Ovary (tissue), 3 donors: ENCODE results near the gene PSMA2.

Experiments used
- EP300 ChIP-seq: sonication (generic); formaldehyde crosslinking; IDR thresholded peaks from one replicate; pipeline ENCODE4 v1.6.1; 2017; ENCODE audit warnings: antibody characterized with exemption
- POLR2A ChIP-seq: fragments of 450-650 bp; IDR thresholded peaks from one replicate; pipeline ENCODE4 v1.6.1; 2017; ENCODE audit warnings: antibody characterized with exemption, mild to moderate bottlenecking, moderate library complexity
- TF ChIP-seq, protein P1 (sequence below), 3 donors: fragments of 450-650 bp in 2 of 3; fragments of 200-600 bp in 1 of 3; IDR thresholded peaks; one replicate each; pipeline versions ENCODE4 v1.5.1 to v1.8.0; 2016 to 2022; ENCODE audit warnings: antibody characterized with exemption in 3 of 3, mild to moderate bottlenecking in 1 of 3
- donor health status: DM: no; HTN: no; CAD: no.

GRCh38 chr7:42960762-42961161, 28.8 kb upstream of the PSMA2 start:
- TF ChIP-seq, protein P1, sequence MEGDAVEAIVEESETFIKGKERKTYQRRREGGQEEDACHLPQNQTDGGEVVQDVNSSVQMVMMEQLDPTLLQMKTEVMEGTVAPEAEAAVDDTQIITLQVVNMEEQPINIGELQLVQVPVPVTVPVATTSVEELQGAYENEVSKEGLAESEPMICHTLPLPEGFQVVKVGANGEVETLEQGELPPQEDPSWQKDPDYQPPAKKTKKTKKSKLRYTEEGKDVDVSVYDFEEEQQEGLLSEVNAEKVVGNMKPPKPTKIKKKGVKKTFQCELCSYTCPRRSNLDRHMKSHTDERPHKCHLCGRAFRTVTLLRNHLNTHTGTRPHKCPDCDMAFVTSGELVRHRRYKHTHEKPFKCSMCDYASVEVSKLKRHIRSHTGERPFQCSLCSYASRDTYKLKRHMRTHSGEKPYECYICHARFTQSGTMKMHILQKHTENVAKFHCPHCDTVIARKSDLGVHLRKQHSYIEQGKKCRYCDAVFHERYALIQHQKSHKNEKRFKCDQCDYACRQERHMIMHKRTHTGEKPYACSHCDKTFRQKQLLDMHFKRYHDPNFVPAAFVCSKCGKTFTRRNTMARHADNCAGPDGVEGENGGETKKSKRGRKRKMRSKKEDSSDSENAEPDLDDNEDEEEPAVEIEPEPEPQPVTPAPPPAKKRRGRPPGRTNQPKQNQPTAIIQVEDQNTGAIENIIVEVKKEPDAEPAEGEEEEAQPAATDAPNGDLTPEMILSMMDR (IDR thresholded peaks at IDR 0.05), result no peak
- TF ChIP-seq POLR2A, result no peak
- TF ChIP-seq EP300, result no peak
